BLaER1 (cell line): ENCODE data around the gene CD33.
A peak's percentile ranks its signal among the peaks of the same experiment; 100 is the strongest.
"Not testable (repeated sequence)": the region's sequence is repeated elsewhere in the genome, so short reads cannot be mapped to it uniquely, and the experiment has no call there.

Experiments
- H3K27ac ChIP-seq: shearing (Covaris generic); formaldehyde crosslinking; 2 replicates; pipeline ENCODE4 v1.8.1; 2022
- H3K27me3 ChIP-seq: shearing (Covaris generic); formaldehyde crosslinking; 2 replicates; pipeline ENCODE4 v1.8.1; 2022
- H3K36me3 ChIP-seq: shearing (Covaris generic); formaldehyde crosslinking; 2 replicates; pipeline ENCODE4 v1.8.1; 2022
- H3K4me1 ChIP-seq: shearing (Covaris generic); formaldehyde crosslinking; 2 replicates; pipeline ENCODE4 v1.8.1; 2022
- H3K4me2 ChIP-seq: shearing (Covaris generic); formaldehyde crosslinking; 2 replicates; pipeline ENCODE4 v1.8.1; 2022
- H3K4me3 ChIP-seq: shearing (Covaris generic); formaldehyde crosslinking; 2 replicates; pipeline ENCODE4 v1.8.1; 2022
- H3K9ac ChIP-seq: shearing (Covaris generic); formaldehyde crosslinking; 2 replicates; pipeline ENCODE4 v1.8.1; 2022
- H3K9me3 ChIP-seq: shearing (Covaris generic); formaldehyde crosslinking; 2 replicates; pipeline ENCODE4 v1.8.1; 2022
- H4K20me1 ChIP-seq: shearing (Covaris generic); formaldehyde crosslinking; 2 replicates; pipeline ENCODE4 v1.8.1; 2022
- Cebpa-rat ChIP-seq: shearing (Covaris generic); IDR thresholded peaks from 2 replicates; pipeline ENCODE4 v1.8.1; 2022

The CD33 gene

GRCh38 chr19:51204321-51204720, 20.6 kb upstream of the CD33 start:
- no peak overlapping the region for H3K4me3 ChIP-seq
- H3K4me1 ChIP-seq: peaks cover 38% of the 10 kb centered on the region
- H4K20me1 ChIP-seq: no peaks in the 10 kb centered on the region
- no peaks in the 10 kb centered on the region for H3K9me3 ChIP-seq
- no peaks in the 10 kb centered on the region for H3K27me3 ChIP-seq
- no peak overlapping the region for H3K9ac ChIP-seq
- H3K27ac ChIP-seq: no peak overlapping the region
- no peaks in the 10 kb centered on the region for H3K36me3 ChIP-seq
- TF ChIP-seq Cebpa-rat: no peak
- H3K4me2 ChIP-seq: peak overlapping the region; percentile 55

GRCh38 chr19:51207747-51208146, 17.1 kb upstream of the CD33 start:
- Histone ChIP-seq H3K4me2 (no peak overlapping the region), H3K4me3 (no peak overlapping the region), H3K9me3 (no peaks in the 10 kb centered on the region), H4K20me1 (no peaks in the 10 kb centered on the region), H3K4me1 (peaks cover 29% of the 10 kb centered on the region), H3K36me3 (no peaks in the 10 kb centered on the region), H3K27me3 (no peaks in the 10 kb centered on the region), H3K9ac (no peak overlapping the region), H3K27ac (no peak overlapping the region)
- no peak for TF ChIP-seq Cebpa-rat

GRCh38 chr19:51210191-51210784, 14.6 kb upstream of the CD33 start:
- 0 out of 2 replicates have a peak, but pooled peaks cover 3% of the 10 kb centered on the region for H3K9me3 ChIP-seq
- peak overlapping the region; percentile 66 for H3K4me2 ChIP-seq
- no peak overlapping the region for H3K4me3 ChIP-seq
- H3K36me3 ChIP-seq: no peaks in the 10 kb centered on the region
- H3K9ac ChIP-seq: no peak overlapping the region
- TF ChIP-seq Cebpa-rat: no peak
- no peaks in the 10 kb centered on the region for H4K20me1 ChIP-seq
- H3K27me3 ChIP-seq: no peaks in the 10 kb centered on the region
- peaks cover 12% of the 10 kb centered on the region for H3K4me1 ChIP-seq
- H3K27ac ChIP-seq: no peak overlapping the region; the same call in 1 of the 2 replicates

- H3K4me2 ChIP-seq: peak overlapping the region; percentile 66
- not testable (repeated sequence) for H3K27me3 ChIP-seq, H3K36me3 ChIP-seq, H3K9me3 ChIP-seq, H4K20me1 ChIP-seq, H3K9ac ChIP-seq, H3K4me3 ChIP-seq
- H3K4me1 ChIP-seq: peaks cover 12% of the 10 kb centered on the region
- H3K27ac ChIP-seq: peak overlapping the region; percentile 46
Measured at GRCh38 chr19:51210874-51211361, 14.0 kb upstream of the CD33 start.

GRCh38 chr19:51211833-51212232, 13.0 kb upstream of the CD33 start:
- Histone ChIP-seq H3K36me3 (no peaks in the 10 kb centered on the region), H3K4me2 (no peak overlapping the region), H3K27me3 (no peaks in the 10 kb centered on the region), H4K20me1 (no peaks in the 10 kb centered on the region), H3K4me3 (no peak overlapping the region), H3K4me1 (peaks cover 12% of the 10 kb centered on the region), H3K9me3 (peaks cover 7% of the 10 kb centered on the region; the same call in 1 of the 2 replicates), H3K9ac (no peak overlapping the region), H3K27ac (no peak overlapping the region)
- TF ChIP-seq Cebpa-rat: no peak

- Histone ChIP-seq H3K4me2 (no peak overlapping the region), H3K4me3 (no peak overlapping the region), H3K9me3 (peaks cover 7% of the 10 kb centered on the region; the same call in 1 of the 2 replicates), H3K9ac (no peak overlapping the region), H4K20me1 (no peaks in the 10 kb centered on the region), H3K27me3 (no peaks in the 10 kb centered on the region), H3K36me3 (no peaks in the 10 kb centered on the region), H3K27ac (no peak overlapping the region), H3K4me1 (no peaks in the 10 kb centered on the region)
- no peak for TF ChIP-seq Cebpa-rat
Measured at GRCh38 chr19:51219307-51219706, 5.6 kb upstream of the CD33 start.

- Histone ChIP-seq H3K9ac (no peak overlapping the region), H3K9me3 (peaks cover 4% of the 10 kb centered on the region; the same call in 1 of the 2 replicates), H3K27ac (no peak overlapping the region), H3K4me3 (no peak overlapping the region), H3K4me1 (peaks cover 4% of the 10 kb centered on the region), H3K36me3 (no peaks in the 10 kb centered on the region), H4K20me1 (no peaks in the 10 kb centered on the region), H3K4me2 (no peak overlapping the region), H3K27me3 (no peaks in the 10 kb centered on the region)
- TF ChIP-seq Cebpa-rat: no peak
Measured at GRCh38 chr19:51219971-51220370, 4.9 kb upstream of the CD33 start.

- no peaks in the 10 kb centered on the region for H3K27me3 ChIP-seq
- no peak overlapping the region for H3K4me3 ChIP-seq
- H3K4me2 ChIP-seq: no peak overlapping the region
- H3K27ac ChIP-seq: no peak overlapping the region
- H3K9ac ChIP-seq: no peak overlapping the region
- no peaks in the 10 kb centered on the region for H3K9me3 ChIP-seq
- H3K36me3 ChIP-seq: no peaks in the 10 kb centered on the region
- no peak for TF ChIP-seq Cebpa-rat
- no peaks in the 10 kb centered on the region for H4K20me1 ChIP-seq
- peaks cover 14% of the 10 kb centered on the region for H3K4me1 ChIP-seq
Measured at GRCh38 chr19:51220996-51221395, 3.9 kb upstream of the CD33 start.

- no peak overlapping the region for H3K4me2 ChIP-seq
- no peak for TF ChIP-seq Cebpa-rat
- no peak overlapping the region for H3K27ac ChIP-seq
- H3K9ac ChIP-seq: no peak overlapping the region
- H3K36me3 ChIP-seq: no peaks in the 10 kb centered on the region
- no peaks in the 10 kb centered on the region for H4K20me1 ChIP-seq
- H3K4me1 ChIP-seq: peaks cover 30% of the 10 kb centered on the region
- H3K27me3 ChIP-seq: no peaks in the 10 kb centered on the region
- no peaks in the 10 kb centered on the region for H3K9me3 ChIP-seq
- no peak overlapping the region for H3K4me3 ChIP-seq
Measured at GRCh38 chr19:51224163-51224641, 678 bp upstream of the CD33 start.

- H3K27ac ChIP-seq: no peak overlapping the region
- no peak overlapping the region for H3K9ac ChIP-seq
- no peaks in the 10 kb centered on the region for H3K27me3 ChIP-seq
- no peak overlapping the region for H3K4me3 ChIP-seq
- TF ChIP-seq Cebpa-rat: no peak
- H3K36me3 ChIP-seq: no peaks in the 10 kb centered on the region
- H4K20me1 ChIP-seq: no peaks in the 10 kb centered on the region
- peaks cover 30% of the 10 kb centered on the region for H3K4me1 ChIP-seq
- H3K9me3 ChIP-seq: no peaks in the 10 kb centered on the region
- peak overlapping the region; percentile 70 for H3K4me2 ChIP-seq
Measured at GRCh38 chr19:51226067-51226466, 1.2 kb downstream of the CD33 start.
